Transverse colon (tissue), 4 donors: ENCODE data around the gene RUFY3. TPM values are rescaled to one million over a fixed set of nuclear protein-coding genes. Genes with fewer than 3 reads are reported as not detected.

ENCODE experiments used
- DNase-seq: peaks from one replicate; pipeline ENCODE4 v3.0.0-alpha.2; 2019
- H3K27ac ChIP-seq, 4 donors: fragments of 200-600 bp; sonication (generic); 2 replicates each; pipeline ENCODE4 v1.5.1; 2016 to 2018; ENCODE audit warnings: inconsistent platforms in 4 of 4
- H3K27me3 ChIP-seq: fragments of 200-600 bp; sonication (generic); 2 replicates; pipeline ENCODE4 v1.5.1; 2017; ENCODE audit warnings: inconsistent platforms
- H3K36me3 ChIP-seq, 4 donors: fragments of 200-600 bp; sonication (generic); 2 replicates each; pipeline ENCODE4 v1.5.1; 2017 to 2019; ENCODE audit warnings: inconsistent platforms in 4 of 4
- H3K4me1 ChIP-seq, 4 donors: fragments of 200-600 bp; sonication (generic); 2 replicates each; pipeline ENCODE4 v1.5.1; 2017 to 2020; ENCODE audit warnings: inconsistent platforms in 4 of 4
- H3K4me3 ChIP-seq, 4 donors: fragments of 200-600 bp; sonication (generic); 1 replicate in 1 of 4; 2 replicates in 3 of 4; pipeline versions ENCODE4 v1.5.1 to v1.6.1; 2017 to 2019; ENCODE audit warnings: inconsistent platforms in 4 of 4
- H3K9me3 ChIP-seq, 2 donors: fragments of 200-600 bp; sonication (generic); 2 replicates each; pipeline ENCODE4 v1.5.1; 2017 to 2019; ENCODE audit warnings: inconsistent platforms in 2 of 2
- EP300 ChIP-seq: sonication (generic); formaldehyde crosslinking; IDR thresholded peaks from one replicate; pipeline ENCODE4 v1.6.1; 2017; ENCODE audit warnings: antibody characterized with exemption, low read depth
- POLR2A ChIP-seq: fragments of 450-650 bp; IDR thresholded peaks from one replicate; pipeline ENCODE4 v1.6.1; 2016; ENCODE audit warnings: antibody characterized with exemption, mild to moderate bottlenecking, moderate library complexity
- POLR2AphosphoS5 ChIP-seq, 3 donors: sonication (generic); formaldehyde crosslinking; IDR thresholded peaks; one replicate each; pipeline ENCODE4 v1.6.1; 2016; ENCODE audit warnings: antibody characterized with exemption in 3 of 3
- WGBS, 2 donors: methylation state at CpG; one replicate each; pipeline ENCODE4 v1.1.5; 2018; ENCODE audit warnings: low coverage in 1 of 2; 5-methylcytosine and 5-hydroxymethylcytosine counted together
- in situ Hi-C, 4 donors: fragments of 200-750 bp; cut with MboI; loops; one replicate each; pipeline versions ENCODE4 v1.15.0 to v1.15.1; 2017; ENCODE audit warnings: low sequenced_read_pairs in 3 of 4, low pct_ligation_motif_present in 1 of 4, low pct_unique_long_range_greater_than_20kb in 1 of 4
- intact Hi-C: fragments of 100-400 bp; cut with DNase I; formaldehyde crosslinking; loops from one replicate; pipeline ENCODE4 v1.15.1; 2023; ENCODE audit warnings: low total_unique reads
- total RNA-seq, 4 donors: library from RNA; depleted of rRNA; stranded (reverse); fragments of >200 nt; gene quantifications; one replicate each; pipeline ENCODE4 v1.1.0, GENCODE V29; 2016
- TF ChIP-seq, protein P1 (sequence below), 5 experiments: fragments of 200-600 bp in 3 of 5; fragments of 450-650 bp in 2 of 5; sonication (generic) in 3 of 5; IDR thresholded peaks; 1 replicate in 2 of 5; 2 replicates in 3 of 5; pipeline ENCODE4 v1.5.1; 2016 to 2017; ENCODE audit warnings: antibody characterized with exemption in 5 of 5, inconsistent platforms in 3 of 5, mild to moderate bottlenecking in 2 of 5, moderate library complexity in 1 of 5

The RUFY3 gene
- total RNA-seq, 4 donors from 2014 or later: 39.6 to 93.9 (median 50.8) TPM

DNA sequence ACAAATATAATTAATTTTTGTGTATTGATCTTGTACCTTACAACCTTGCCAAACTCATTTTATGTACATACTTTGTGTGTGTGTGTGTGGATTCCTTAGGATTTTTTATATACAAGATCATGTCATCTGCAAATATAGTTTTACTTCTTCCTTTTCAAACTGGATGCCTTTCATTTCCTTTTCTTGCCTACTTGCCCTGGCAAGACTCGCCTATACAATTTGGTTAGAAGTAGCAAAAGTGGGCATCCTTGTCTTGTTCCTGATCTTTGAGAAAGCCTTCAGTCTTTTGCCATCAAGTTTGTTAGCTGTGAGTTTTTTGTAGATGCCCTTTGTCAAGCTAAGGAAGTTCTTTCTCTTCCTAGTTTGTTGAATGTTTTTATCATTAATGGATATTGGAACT, 30.5 kb downstream of the RUFY3 start:
- in situ Hi-C loops (no loop called here), intact Hi-C loops (no loop called here)
- Histone ChIP-seq H3K27ac (no peak overlapping the region), H3K27me3 (no peaks in the 10 kb centered on the region), H3K4me3 (no peak overlapping the region), H3K9me3 (no peaks in the 10 kb centered on the region), H3K4me1 (peaks cover 0 to 14% (median 0%) of the 10 kb centered on the region in 4 donors), H3K36me3 (no peaks in the 10 kb centered on the region)
- DNase-seq: no peak
- WGBS, 2 donors: 75 to 85% methylated on average over 1 of the region's 1 CpG
- TF ChIP-seq, protein P1, sequence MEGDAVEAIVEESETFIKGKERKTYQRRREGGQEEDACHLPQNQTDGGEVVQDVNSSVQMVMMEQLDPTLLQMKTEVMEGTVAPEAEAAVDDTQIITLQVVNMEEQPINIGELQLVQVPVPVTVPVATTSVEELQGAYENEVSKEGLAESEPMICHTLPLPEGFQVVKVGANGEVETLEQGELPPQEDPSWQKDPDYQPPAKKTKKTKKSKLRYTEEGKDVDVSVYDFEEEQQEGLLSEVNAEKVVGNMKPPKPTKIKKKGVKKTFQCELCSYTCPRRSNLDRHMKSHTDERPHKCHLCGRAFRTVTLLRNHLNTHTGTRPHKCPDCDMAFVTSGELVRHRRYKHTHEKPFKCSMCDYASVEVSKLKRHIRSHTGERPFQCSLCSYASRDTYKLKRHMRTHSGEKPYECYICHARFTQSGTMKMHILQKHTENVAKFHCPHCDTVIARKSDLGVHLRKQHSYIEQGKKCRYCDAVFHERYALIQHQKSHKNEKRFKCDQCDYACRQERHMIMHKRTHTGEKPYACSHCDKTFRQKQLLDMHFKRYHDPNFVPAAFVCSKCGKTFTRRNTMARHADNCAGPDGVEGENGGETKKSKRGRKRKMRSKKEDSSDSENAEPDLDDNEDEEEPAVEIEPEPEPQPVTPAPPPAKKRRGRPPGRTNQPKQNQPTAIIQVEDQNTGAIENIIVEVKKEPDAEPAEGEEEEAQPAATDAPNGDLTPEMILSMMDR (IDR thresholded peaks at IDR 0.05): no peak

GRCh38 chr4:70753630-70754029, 31.9 kb downstream of the RUFY3 start:
- TF ChIP-seq EP300 (no peak), POLR2AphosphoS5 (IDR thresholded peaks at IDR 0.05) (no peak), POLR2A (no peak)
- TF ChIP-seq, protein P1 (IDR thresholded peaks at IDR 0.05): no peak
- no peak for DNase-seq
- Histone ChIP-seq H3K9me3 (no peaks in the 10 kb centered on the region), H3K4me3 (no peak overlapping the region), H3K36me3 (no peaks in the 10 kb centered on the region), H3K27ac (no peak overlapping the region), H3K27me3 (no peaks in the 10 kb centered on the region), H3K4me1 (peaks cover 0 to 14% (median 0%) of the 10 kb centered on the region in 4 donors)
- intact Hi-C loops (no loop called here), in situ Hi-C loops (no loop called here)

DNA sequence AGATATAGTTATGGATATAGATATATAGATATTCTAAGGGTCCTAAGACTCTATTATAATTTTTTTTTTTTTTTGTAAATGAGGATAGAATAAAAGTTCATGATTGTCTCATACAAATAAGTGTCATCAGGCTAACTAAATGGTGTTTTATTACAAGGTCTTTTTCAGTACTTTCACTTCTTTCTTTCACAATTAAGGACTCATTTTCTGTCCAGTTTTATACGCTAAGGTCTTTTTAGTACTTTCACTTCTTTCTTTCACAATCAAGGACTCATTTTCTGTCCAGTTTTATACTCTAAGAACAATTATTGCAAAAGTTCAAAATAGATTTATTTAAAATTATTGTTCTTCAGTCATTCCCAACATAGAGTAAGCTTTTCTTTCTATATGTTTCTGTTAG, 32.7 kb downstream of the RUFY3 start:
- H3K36me3 ChIP-seq: no peaks in the 10 kb centered on the region
- intact Hi-C loops (no loop called here), in situ Hi-C loops (no loop called here)
- no peaks in the 10 kb centered on the region for H3K27me3 ChIP-seq
- TF ChIP-seq, protein P1 (IDR thresholded peaks at IDR 0.05): no peak
- no peak for TF ChIP-seq POLR2AphosphoS5 (IDR thresholded peaks at IDR 0.05)
- no peak for TF ChIP-seq EP300
- TF ChIP-seq POLR2A: no peak
- no peaks in the 10 kb centered on the region for H3K9me3 ChIP-seq
- WGBS, 2 donors: 46 to 55% methylated on average over 1 of the region's 1 CpG
- H3K4me3 ChIP-seq: no peak overlapping the region
- peaks cover 0 to 21% (median 0%) of the 10 kb centered on the region in 4 donors for H3K4me1 ChIP-seq
- no peak overlapping the region for H3K27ac ChIP-seq
- no peak for DNase-seq

DNA sequence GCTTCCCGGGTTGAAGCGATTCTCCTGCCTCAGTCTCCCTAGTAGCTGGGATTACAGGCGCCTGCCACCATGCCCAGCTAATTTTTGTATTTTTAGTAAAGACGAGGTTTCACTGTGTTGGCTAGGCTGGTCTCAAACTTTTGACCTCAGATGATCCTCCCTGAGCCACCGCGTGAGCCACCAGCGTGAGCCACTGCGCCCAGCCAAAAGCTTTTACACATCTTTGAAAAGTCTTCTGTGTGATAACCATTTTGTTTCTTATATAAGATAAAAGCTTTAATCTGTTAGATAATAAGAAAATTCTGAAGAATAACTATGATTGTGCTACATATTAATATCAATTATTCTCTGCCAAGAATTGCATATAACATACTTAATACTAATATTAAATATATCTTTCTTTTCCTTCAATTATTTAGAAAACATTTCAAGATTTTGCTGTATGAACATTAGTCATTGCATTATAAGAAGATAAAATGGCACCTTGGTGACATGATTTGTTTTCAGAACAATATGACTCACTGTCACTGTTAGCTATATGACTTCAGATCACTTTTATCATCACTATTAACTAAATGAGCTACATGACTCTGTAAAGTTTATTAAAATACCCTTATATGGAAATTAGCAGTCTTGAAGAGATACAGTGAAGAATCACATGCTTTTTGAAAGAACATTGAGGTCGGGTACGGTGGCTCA, 33.4 kb downstream of the RUFY3 start:
- in situ Hi-C loops: no loop called here

More for the DNA sequence above, 33.4 kb downstream of the RUFY3 start:
- no peaks in the 10 kb centered on the region for H3K9me3 ChIP-seq
- no peak for DNase-seq
- H3K36me3 ChIP-seq: no peaks in the 10 kb centered on the region
- no peak overlapping the region for H3K27ac ChIP-seq
- intact Hi-C loops: no loop called here
- no peaks in the 10 kb centered on the region for H3K27me3 ChIP-seq
- no peak overlapping the region for H3K4me3 ChIP-seq
- 82 to 94% methylated on average over 3 to 10 of the region's 10 CpGs for WGBS, 2 donors
- TF ChIP-seq, protein P1 (IDR thresholded peaks at IDR 0.05): no peak
- TF ChIP-seq POLR2AphosphoS5 (IDR thresholded peaks at IDR 0.05): no peak
- no peak for TF ChIP-seq POLR2A
- TF ChIP-seq EP300: no peak
- peaks cover 0 to 28% (median 0%) of the 10 kb centered on the region in 4 donors for H3K4me1 ChIP-seq
